Measurements from ENCODE around the gene NBPF12.
"Not testable (repeated sequence)": the region's sequence is repeated elsewhere in the genome, so short reads cannot be mapped to it uniquely, and the experiment has no call there.

Gene NBPF12

DNA sequence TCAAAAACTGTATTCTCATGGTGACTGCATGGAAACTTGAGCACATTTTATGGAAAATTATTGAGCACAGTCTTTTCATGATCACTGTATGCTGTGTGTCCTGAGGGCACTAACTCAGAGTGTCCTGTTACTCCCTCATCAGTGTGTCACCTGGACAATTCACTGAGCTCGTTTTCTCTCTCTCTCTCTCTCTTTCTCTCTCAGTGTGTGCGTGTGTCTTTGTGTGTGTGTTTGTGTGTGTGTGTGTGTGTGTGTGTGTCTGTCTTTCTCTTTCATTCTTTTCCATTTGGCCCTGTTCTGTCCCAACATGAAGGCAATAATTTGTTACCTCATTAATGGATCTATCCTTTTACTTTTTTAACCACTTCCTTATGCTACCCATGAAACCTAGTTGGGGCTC, 49.4 kb downstream of the NBPF12 start:
- not testable (repeated sequence) for FAIRE-seq

DNA sequence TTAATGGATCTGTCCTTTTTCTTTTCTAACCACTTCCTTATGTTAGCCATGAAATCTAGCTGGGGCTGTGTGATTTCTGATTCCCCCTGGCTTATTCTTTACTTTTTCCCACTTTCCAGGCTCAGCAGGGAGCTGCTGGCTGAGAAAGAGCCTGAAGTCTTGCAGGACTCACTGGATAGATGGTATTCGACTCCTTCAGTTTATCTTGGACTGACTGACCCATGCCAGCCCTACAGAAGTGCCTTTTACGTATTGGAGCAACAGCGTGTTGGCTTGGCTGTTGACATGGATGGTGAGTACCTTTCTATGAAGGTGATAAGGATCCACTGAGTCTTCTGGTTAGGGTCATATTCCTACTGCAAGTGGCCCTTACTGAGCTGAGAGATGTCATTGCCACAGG, 51.3 kb downstream of the NBPF12 start:
- not testable (repeated sequence) for FAIRE-seq

DNA sequence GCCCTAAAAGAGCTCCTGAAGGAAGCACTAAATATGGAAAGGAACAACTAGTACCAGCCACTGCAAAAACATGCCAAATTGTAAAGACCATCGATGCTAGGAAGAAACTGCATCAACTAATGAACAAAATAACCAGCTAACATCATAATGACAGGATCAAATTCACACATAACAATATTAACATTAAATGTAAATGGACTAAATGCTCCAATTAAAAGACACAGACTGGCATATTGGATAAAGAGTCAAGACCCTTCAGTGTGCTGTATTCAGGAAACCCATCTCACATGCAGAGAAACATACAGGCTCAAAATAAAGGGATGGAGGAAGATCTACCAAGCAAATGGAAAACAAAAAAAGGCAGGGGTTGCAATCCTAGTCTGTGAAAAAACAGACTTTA, 70.4 kb downstream of the NBPF12 start:
- FAIRE-seq = not testable (repeated sequence)

DNA sequence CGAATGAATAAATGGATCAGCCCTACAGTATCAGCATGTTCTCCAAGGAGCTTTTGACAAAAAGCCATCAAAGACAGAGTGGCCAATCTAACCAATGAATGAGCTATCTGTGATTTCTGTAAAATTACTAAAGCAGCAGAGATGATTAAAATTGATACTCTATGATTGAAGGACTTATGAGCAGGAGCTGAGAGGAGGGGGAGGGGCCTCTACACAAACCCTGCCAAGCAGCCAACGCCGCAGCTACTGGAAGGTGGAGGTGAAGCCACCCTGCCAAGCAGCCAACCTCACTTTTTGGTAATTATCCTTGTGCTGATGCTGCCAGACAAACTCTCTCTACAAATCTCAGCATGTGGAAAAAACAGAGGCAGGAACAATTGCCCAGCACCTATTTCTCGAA, 88.9 kb downstream of the NBPF12 start:
- not testable (repeated sequence) for FAIRE-seq

DNA sequence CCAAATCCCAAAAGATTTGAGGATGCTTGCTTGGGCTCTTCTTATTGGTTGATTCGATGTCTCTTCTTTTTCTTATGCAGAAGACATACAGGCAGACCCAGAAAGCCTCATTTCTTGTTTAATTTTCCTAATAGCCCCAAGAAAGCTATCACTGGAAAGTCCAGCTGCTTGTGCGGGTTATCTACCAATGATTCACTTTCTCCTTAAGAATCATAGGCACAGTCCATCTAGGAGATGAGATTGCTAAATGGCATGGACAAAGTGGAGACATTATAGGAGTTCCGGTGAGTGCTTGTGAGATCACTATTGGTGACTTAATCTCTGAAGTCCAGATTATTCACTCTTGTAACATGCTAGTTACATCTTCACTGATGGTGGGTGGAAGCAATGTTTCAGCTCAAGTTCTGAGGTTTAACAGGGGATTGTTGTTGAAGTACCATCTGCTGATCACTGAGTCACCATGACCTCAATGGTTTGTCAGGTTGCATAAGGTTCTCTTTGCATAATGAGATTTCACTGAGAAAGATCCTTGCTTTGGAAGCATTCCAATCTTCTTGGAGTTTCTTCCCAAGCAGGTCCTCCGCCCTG, 92.0 kb downstream of the NBPF12 start:
- FAIRE-seq = not testable (repeated sequence)

DNA sequence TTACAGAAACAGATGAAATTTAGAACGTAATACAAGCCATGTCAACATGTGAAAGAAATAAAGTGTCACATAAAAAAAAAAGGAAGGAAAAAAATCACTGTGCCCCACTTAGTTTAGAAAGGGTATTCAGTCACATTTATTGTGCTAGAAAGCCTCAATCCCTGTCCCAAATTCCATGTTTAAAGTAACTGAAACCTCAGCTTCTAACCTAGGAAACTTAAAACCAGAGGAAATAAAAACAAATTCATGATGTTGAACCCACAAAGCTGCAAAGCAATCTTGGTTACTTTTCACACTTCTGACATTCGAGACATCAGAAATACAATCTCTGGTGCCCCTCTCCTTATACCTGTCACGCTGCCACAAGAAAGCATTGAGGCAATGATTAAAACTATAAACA, 101.8 kb downstream of the NBPF12 start:
- FAIRE-seq = no peak

DNA sequence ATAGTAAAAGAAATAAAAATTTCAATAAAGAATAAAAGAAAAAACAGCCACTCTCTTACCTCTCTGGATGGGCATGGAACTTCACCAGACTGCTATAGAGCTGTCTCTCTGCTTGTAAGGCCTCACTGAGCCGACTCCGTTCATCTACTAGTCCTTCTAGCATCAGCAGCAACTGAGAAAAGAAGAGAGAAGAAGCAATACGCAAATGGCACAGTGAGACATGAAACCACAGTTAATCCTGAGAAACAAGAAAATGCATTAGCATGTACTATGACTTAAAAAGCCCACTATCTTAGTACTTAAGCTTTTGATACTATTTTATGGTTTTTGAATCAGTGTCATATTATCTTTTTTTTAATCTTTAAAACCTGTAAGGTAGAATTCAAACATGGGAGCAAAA, 104.8 kb downstream of the NBPF12 start:
- FAIRE-seq = not testable (repeated sequence)

DNA sequence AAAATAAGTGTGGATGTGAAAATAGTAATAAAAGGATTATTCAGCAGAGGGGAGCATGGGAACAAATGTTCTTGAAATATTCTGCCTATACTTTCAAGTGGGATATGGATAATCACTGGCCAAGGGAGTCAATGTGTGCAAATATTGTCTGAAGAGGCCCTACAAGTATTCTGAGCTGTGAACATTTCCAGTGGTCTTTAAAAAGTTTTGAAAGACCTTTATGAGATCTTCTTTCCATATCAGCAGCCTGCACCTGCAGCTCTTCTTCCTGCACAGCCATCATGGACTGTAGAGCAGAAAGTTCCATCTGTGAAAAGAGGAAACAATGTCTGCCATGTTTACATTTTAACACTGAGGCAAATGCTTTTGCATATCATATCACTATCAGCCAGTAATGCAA, 106.4 kb downstream of the NBPF12 start:
- not testable (repeated sequence) for FAIRE-seq

All from A204.1 (cell line).